IPS-18c (cell line): ENCODE results near the gene NRG2.

Source experiments
- H3K4me3 ChIP-seq: 2 replicates; pipeline ENCODE4 v1.7.0; 2013; ENCODE audit warnings: low read depth, mild to moderate bottlenecking, low read length, moderate library complexity; ENCODE audit not compliant: insufficient read depth
- H3K9me3 ChIP-seq: one replicate; pipeline ENCODE4 v1.6.1; 2013; ENCODE audit warnings: mild to moderate bottlenecking, low read length, moderate library complexity; ENCODE audit not compliant: control insufficient read depth, insufficient read depth

The NRG2 gene

GRCh38 chr5:139870677-139871076 lies 172.4 kb downstream of the NRG2 start:
- Histone ChIP-seq H3K9me3 (no peaks in the 10 kb centered on the region), H3K4me3 (no peak overlapping the region)

GRCh38 chr5:139869042-139869790 lies 173.9 kb downstream of the NRG2 start:
- H3K4me3 ChIP-seq = no peak overlapping the region
- H3K9me3 ChIP-seq = no peaks in the 10 kb centered on the region

GRCh38 chr5:139867581-139867980 lies 175.5 kb downstream of the NRG2 start:
- Histone ChIP-seq H3K4me3 (no peak overlapping the region), H3K9me3 (no peaks in the 10 kb centered on the region)

GRCh38 chr5:139867109-139867508 lies 176.0 kb downstream of the NRG2 start:
- Histone ChIP-seq H3K9me3 (no peaks in the 10 kb centered on the region), H3K4me3 (no peak overlapping the region)

- Histone ChIP-seq H3K4me3 (no peak overlapping the region), H3K9me3 (no peaks in the 10 kb centered on the region)
Measured at GRCh38 chr5:139864716-139865483, 178.2 kb downstream of the NRG2 start.

- Histone ChIP-seq H3K4me3 (no peak overlapping the region), H3K9me3 (no peaks in the 10 kb centered on the region)
Measured at GRCh38 chr5:139863855-139864558, 179.1 kb downstream of the NRG2 start.

GRCh38 chr5:139863361-139863760 lies 179.7 kb downstream of the NRG2 start:
- Histone ChIP-seq H3K9me3 (no peaks in the 10 kb centered on the region), H3K4me3 (no peak overlapping the region)

- H3K9me3 ChIP-seq = no peaks in the 10 kb centered on the region
Measured at GRCh38 chr5:139862803-139863202, 180.3 kb downstream of the NRG2 start.

GRCh38 chr5:139862313-139862712 lies 180.8 kb downstream of the NRG2 start:
- Histone ChIP-seq H3K4me3 (no peak overlapping the region), H3K9me3 (no peaks in the 10 kb centered on the region)

More at GRCh38 chr5:139862803-139863202, 180.3 kb downstream of the NRG2 start:
- H3K4me3 ChIP-seq = no peak overlapping the region

GRCh38 chr5:139861889-139862207 lies 181.3 kb downstream of the NRG2 start:
- Histone ChIP-seq H3K4me3 (no peak overlapping the region), H3K9me3 (no peaks in the 10 kb centered on the region)

GRCh38 chr5:139861021-139861888 lies 181.8 kb downstream of the NRG2 start:
- Histone ChIP-seq H3K9me3 (no peaks in the 10 kb centered on the region), H3K4me3 (no peak overlapping the region)

GRCh38 chr5:139859013-139859412 lies 184.1 kb downstream of the NRG2 start:
- Histone ChIP-seq H3K4me3 (no peak overlapping the region), H3K9me3 (no peaks in the 10 kb centered on the region)

GRCh38 chr5:139856714-139857113 lies 186.4 kb downstream of the NRG2 start:
- H3K9me3 ChIP-seq = no peaks in the 10 kb centered on the region
- no peak overlapping the region for H3K4me3 ChIP-seq

- Histone ChIP-seq H3K9me3 (no peaks in the 10 kb centered on the region), H3K4me3 (no peak overlapping the region)
Measured at GRCh38 chr5:139855946-139856540, 187.1 kb downstream of the NRG2 start.

GRCh38 chr5:139855451-139855850 lies 187.6 kb downstream of the NRG2 start:
- H3K4me3 ChIP-seq = no peak overlapping the region
- no peaks in the 10 kb centered on the region for H3K9me3 ChIP-seq

- Histone ChIP-seq H3K4me3 (no peak overlapping the region), H3K9me3 (no peaks in the 10 kb centered on the region)
Measured at GRCh38 chr5:139854953-139855352, 188.1 kb downstream of the NRG2 start.
